Thoracic aorta (tissue), 2 donors: ENCODE results near the gene CCNB2. TPM values are rescaled to one million over a fixed set of nuclear protein-coding genes. Genes with fewer than 3 reads are reported as not detected.

Experiments
- ATAC-seq: fragments of 150-250 bp; one replicate; pipeline ENCODE4 v1.8.0; 2017; ENCODE audit warnings: low read depth; ENCODE audit not compliant: insufficient number of reproducible peaks, low FRiP score
- DNase-seq: peaks from one replicate; pipeline ENCODE4 v3.0.0-alpha.2; 2020; ENCODE audit warnings: low spot score
- H3K27ac ChIP-seq, 2 donors: fragments of 200-600 bp; sonication (generic); 1 replicate in 1 of 2; 2 replicates in 1 of 2; pipeline ENCODE4 v1.5.1; 2016; ENCODE audit warnings: mild to moderate bottlenecking in 2 of 2, moderate library complexity in 2 of 2
- H3K27me3 ChIP-seq: fragments of 200-600 bp; sonication (generic); replicated peaks from 2 replicates; pipeline ENCODE4 v1.6.0; 2016; ENCODE audit warnings: mild to moderate bottlenecking; ENCODE audit not compliant: insufficient read depth
- H3K36me3 ChIP-seq: fragments of 200-600 bp; sonication (generic); one replicate; pipeline ENCODE4 v1.5.1; 2016
- H3K4me1 ChIP-seq, 2 donors: fragments of 200-600 bp; sonication (generic); 1 replicate in 1 of 2; 2 replicates in 1 of 2; pipeline versions ENCODE4 v1.5.1 to v1.6.0; 2016; ENCODE audit warnings: low read depth in 2 of 2, mild to moderate bottlenecking in 1 of 2; ENCODE audit not compliant: control insufficient read depth in 1 of 2
- H3K4me3 ChIP-seq: fragments of 200-600 bp; sonication (generic); 2 replicates; pipeline ENCODE4 v1.5.1; 2016; ENCODE audit warnings: mild to moderate bottlenecking
- H3K9me3 ChIP-seq: fragments of 200-600 bp; sonication (generic); 2 replicates; pipeline ENCODE4 v1.5.1; 2016
- total RNA-seq, 2 donors: library from RNA; depleted of rRNA; stranded (reverse); fragments of >200 nt; gene quantifications; one replicate each; pipeline versions ENCODE4 v1.1.0 to v1.2.3, GENCODE V29; 2016
- TF ChIP-seq, protein P1 (sequence below): fragments of 200-600 bp; sonication (generic); IDR thresholded peaks from one replicate; pipeline ENCODE4 v1.5.1; 2019; ENCODE audit warnings: antibody characterized with exemption

The CCNB2 gene
- total RNA-seq, 2 donors from 2014 or later = 0.42 to 0.54 TPM

DNA sequence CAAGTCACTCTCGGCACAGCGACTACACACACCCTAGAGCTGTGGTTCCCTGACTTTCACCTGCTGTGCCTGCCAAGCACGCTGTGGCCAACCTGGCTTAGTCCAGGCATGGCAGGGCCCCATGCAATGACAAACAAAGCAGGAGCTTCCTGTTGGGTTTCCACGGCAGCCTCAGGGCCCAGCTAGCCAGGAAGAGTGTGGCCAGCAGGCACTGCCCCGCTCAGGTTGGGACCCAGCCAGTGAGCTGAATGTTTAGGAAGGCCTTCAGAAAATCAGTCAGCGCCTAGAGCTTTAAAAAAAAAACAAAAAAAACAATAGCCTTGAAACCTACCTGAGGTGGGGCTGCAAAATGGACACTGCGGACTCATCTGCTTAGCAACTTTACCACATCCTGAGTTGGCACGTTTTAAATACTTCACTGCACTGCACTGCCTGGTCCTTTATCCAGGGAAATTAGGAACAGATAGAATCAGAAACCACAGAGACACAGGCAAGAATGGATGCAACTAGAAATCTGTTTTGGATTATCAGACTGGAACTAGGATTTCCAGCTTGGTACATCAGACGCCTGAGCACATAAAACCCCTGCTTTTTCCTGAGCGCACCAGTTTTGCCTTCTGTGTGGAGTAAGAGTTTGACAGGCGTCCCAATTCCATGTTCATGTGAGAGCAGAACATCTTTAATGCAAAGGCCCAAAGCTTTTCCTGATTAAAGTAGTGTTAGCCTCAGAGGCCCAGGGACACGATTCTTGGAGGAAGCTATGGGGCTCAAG is 65.5 kb downstream of the CCNB2 start:
- H3K27me3 ChIP-seq = no peaks in the 10 kb centered on the region
- H3K27ac ChIP-seq = peak overlapping the region; percentile 96 to 98
- H3K9me3 ChIP-seq = no peaks in the 10 kb centered on the region
- ATAC-seq = peak; percentile 38
- H3K36me3 ChIP-seq = no peaks in the 10 kb centered on the region
- peak; percentile 40 for DNase-seq
- TF ChIP-seq, protein P1, sequence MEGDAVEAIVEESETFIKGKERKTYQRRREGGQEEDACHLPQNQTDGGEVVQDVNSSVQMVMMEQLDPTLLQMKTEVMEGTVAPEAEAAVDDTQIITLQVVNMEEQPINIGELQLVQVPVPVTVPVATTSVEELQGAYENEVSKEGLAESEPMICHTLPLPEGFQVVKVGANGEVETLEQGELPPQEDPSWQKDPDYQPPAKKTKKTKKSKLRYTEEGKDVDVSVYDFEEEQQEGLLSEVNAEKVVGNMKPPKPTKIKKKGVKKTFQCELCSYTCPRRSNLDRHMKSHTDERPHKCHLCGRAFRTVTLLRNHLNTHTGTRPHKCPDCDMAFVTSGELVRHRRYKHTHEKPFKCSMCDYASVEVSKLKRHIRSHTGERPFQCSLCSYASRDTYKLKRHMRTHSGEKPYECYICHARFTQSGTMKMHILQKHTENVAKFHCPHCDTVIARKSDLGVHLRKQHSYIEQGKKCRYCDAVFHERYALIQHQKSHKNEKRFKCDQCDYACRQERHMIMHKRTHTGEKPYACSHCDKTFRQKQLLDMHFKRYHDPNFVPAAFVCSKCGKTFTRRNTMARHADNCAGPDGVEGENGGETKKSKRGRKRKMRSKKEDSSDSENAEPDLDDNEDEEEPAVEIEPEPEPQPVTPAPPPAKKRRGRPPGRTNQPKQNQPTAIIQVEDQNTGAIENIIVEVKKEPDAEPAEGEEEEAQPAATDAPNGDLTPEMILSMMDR = no peak
- H3K4me3 ChIP-seq = peak overlapping the region; percentile 37
- peaks cover 49 to 58% of the 10 kb centered on the region in 2 donors for H3K4me1 ChIP-seq

DNA sequence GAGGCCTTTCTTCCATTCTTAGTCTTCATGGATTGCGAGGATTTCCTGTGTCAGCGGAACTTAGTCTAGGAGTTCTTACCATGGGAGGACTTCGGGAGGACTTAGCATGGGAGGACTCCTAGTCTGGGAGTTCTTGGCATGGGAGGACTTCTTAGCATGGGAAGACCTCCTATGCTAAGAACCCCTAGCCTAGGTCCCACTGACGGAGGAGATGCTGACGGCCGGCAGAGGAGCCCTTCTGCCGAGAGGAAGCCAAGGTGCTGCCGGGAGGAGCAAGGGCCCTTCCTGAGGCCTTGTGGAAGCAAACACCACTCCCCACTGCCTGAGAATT is 66.1 kb downstream of the CCNB2 start:
- H3K9me3 ChIP-seq = no peaks in the 10 kb centered on the region
- no peaks in the 10 kb centered on the region for H3K27me3 ChIP-seq
- no peak overlapping the region for H3K4me3 ChIP-seq
- peak overlapping the region; percentile 96 to 98 for H3K27ac ChIP-seq
- H3K36me3 ChIP-seq = no peaks in the 10 kb centered on the region
- no peak for ATAC-seq
- DNase-seq = no peak
- TF ChIP-seq, protein P1 = no peak
- H3K4me1 ChIP-seq = peaks cover 45 to 54% of the 10 kb centered on the region in 2 donors

DNA sequence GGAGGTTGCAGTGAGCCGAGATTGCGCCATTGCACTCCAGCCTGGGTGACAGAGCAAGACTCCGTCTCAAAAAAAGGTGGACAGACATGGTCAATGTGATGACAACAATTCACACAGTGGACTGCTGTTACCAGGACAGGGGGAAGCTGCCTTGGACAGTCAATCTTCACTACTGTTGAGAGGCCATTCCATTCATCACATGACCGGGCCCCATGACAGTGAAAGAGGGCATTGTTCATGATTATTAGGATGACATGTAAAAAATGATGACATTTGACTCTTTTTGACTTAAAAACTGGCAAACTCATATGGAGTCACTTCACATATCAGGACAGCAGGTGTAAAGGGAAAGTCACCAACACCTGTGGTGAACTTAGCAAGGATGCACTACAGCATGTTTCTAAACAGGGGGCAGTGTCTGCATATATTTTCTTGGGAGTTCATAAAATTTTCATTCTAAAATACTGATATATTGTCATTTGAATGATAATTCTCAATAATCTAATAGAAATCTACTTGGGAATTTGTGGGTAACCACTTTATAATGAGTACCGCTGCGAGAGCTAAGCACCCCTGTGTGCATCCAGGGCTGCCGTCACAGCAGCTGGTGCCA is 67.4 kb downstream of the CCNB2 start:
- H3K4me3 ChIP-seq = no peak overlapping the region
- H3K27me3 ChIP-seq = no peaks in the 10 kb centered on the region
- H3K27ac ChIP-seq = no peak overlapping the region
- DNase-seq (no peak), ATAC-seq (no peak)
- TF ChIP-seq, protein P1 = no peak
- peaks cover under 1% of the 10 kb centered on the region for H3K36me3 ChIP-seq
- H3K4me1 ChIP-seq = peaks cover 33 to 40% of the 10 kb centered on the region in 2 donors
- H3K9me3 ChIP-seq = no peaks in the 10 kb centered on the region

DNA sequence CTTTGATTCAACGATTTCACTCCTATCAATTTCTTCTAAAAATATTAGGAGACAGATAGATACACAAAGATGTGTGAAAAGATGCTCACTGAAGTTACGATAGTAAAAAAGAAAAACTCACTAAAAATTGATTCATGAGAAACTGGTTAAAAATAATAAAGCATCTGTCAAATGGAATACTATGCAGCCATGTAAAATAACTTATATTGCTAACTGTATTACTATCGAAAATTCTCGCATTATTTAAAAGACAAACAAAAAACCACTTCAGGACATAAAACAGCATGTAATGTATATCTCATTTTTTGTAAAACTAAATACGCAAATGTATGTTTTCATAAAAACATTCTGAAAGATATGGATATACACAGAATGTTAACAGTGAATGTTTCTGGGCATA is 68.2 kb downstream of the CCNB2 start:
- no peak for DNase-seq
- TF ChIP-seq, protein P1 = no peak
- Histone ChIP-seq H3K9me3 (no peaks in the 10 kb centered on the region), H3K4me1 (peaks cover 29 to 38% of the 10 kb centered on the region in 2 donors), H3K36me3 (peaks cover 5% of the 10 kb centered on the region), H3K27ac (no peak overlapping the region), H3K27me3 (no peaks in the 10 kb centered on the region), H3K4me3 (no peak overlapping the region)
- no peak for ATAC-seq

DNA sequence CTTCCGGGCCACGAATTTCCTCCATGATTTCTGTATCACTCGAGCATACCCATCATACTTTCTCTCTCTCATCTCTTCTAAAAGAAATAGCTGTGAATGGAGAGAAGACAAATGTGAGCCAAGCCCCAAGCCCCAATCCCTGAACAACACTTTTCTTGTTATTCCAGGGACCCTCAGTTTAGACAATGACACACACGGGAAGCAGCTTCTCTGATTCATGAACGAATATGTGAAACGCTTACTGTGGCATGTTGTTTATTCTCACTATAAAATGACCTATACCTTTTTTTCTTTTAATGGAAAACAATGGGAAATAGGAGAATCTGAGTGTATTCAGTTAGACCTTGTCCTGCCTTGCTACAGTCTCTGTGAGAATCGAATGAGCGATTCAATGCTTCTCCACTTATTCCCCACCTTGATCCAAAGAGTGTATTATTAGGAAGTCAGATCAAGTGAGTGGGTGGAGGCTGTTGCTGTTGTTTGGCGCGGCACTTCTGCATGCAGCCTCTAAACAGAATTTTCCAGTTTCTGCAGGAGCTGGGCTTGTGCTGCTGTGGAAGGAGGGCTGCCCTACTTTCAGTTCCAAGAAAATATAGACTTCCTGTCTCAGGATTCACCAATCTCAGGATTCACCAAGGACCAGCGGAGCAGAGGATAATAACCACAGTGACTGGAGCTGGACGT is 69.3 kb downstream of the CCNB2 start:
- ATAC-seq (no peak), DNase-seq (no peak)
- Histone ChIP-seq H3K27me3 (no peaks in the 10 kb centered on the region), H3K27ac (peak overlapping the region in 1 of 2 donors; percentile 30), H3K36me3 (peaks cover 8% of the 10 kb centered on the region), H3K9me3 (no peaks in the 10 kb centered on the region), H3K4me1 (peaks cover 20 to 27% of the 10 kb centered on the region in 2 donors), H3K4me3 (no peak overlapping the region)
- TF ChIP-seq, protein P1 = no peak
